Large intestine (tissue), 1 donor: ENCODE results near the gene ECE1. TPM values are rescaled to one million over a fixed set of nuclear protein-coding genes. Genes with fewer than 3 reads are reported as not detected.

Source experiments
- polyA plus RNA-seq: library from polyadenylated mRNA; unstranded; fragments of 120-200 nt; gene quantifications from one replicate; pipeline ENCODE4 v1.2.1, GENCODE V29; 2013

Gene ECE1
- polyA plus RNA-seq, 1 donor: 56.5 TPM

Other genes starting within 250 kb of the ECE1 start
- gene EIF4G3, start 113.6 kb downstream of the ECE1 start, polyA plus RNA-seq: 37.8 TPM
- gene NBPF3, start 149.7 kb upstream of the ECE1 start, polyA plus RNA-seq: 13.6 TPM
- 1.5 TPM for gene ALPL, start 219.0 kb upstream of the ECE1 start, polyA plus RNA-seq